K562 (cell line): ENCODE measurements around the gene SARS2. TPM values are rescaled to one million over a fixed set of nuclear protein-coding genes. Genes with fewer than 3 reads are reported as not detected.

Experiments used
- ATAC-seq: fragments of 200-7000 bp; cut with Tn5 transposase; 3 replicates; pipeline ENCODE4 v1.9.1; 2020; ENCODE audit warnings: moderate library complexity
- BruUV-seq: library from RNA; stranded (reverse); fragments of 400-500 nt; replicated peaks from 2 replicates; lab custom pipeline; 2021; lab: Mats Ljungman, UMichigan
- CTCF ChIA-PET: fragments of 300-600 bp; formaldehyde crosslinking; extraction: SDS; loops from one replicate; lab custom pipeline; 2021; ENCODE audit warnings: low intra/inter-chr PET ratio; lab: Yijun Ruan, JAX
- POLR2A ChIA-PET: fragments of 300-600, 350-650 bp; sonication (Branson Sonifier 250); formaldehyde crosslinking; extraction: SDS; loops from one replicate; lab custom pipeline; 2021; ENCODE audit warnings: antibody characterized with exemption, inconsistent platforms; lab: Yijun Ruan, JAX
- DNase-seq, 4 experiments: peaks; one replicate each; pipeline versions ENCODE4 v3.0.0 to v3.0.0-alpha.2; 2011 to 2018; ENCODE audit warnings: low spot score in 3 of 4, mixed read lengths in 3 of 4; ENCODE audit errors: extremely low read depth in 1 of 4
- FAIRE-seq: peaks from 2 replicates; lab custom pipeline; 2011; peaks lifted over from hg19 to GRCh38; lab: Jason Lieb, UNC
- H2AFZ ChIP-seq: 2 replicates; pipeline ENCODE4 v1.6.0; 2011; ENCODE audit warnings: low read depth, low read length, control low read depth, inconsistent platforms
- H3K27ac ChIP-seq: fragments of 200-600 bp; 3 replicates; pipeline ENCODE4 v1.8.0; 2011; ENCODE audit warnings: low read depth, mild to moderate bottlenecking, control low read depth, inconsistent platforms, low read length, moderate library complexity, mixed read lengths; ENCODE audit errors: extremely low read depth
- H3K27me3 ChIP-seq, 2 experiments: fragments of 300-600 bp in 1 of 2; 2 replicates in 1 of 2; 3 replicates in 1 of 2; pipeline versions ENCODE4 v1.6.0 to v1.8.0; 2011; ENCODE audit warnings: inconsistent platforms in 2 of 2, low read length in 2 of 2, mild to moderate bottlenecking in 1 of 2, mixed read lengths in 1 of 2, moderate library complexity in 1 of 2; ENCODE audit not compliant: control insufficient read depth in 2 of 2, insufficient read depth in 2 of 2
- H3K36me3 ChIP-seq: fragments of 300-600 bp; 3 replicates; pipeline ENCODE4 v1.8.0; 2011; ENCODE audit warnings: mild to moderate bottlenecking, low read length, inconsistent platforms; ENCODE audit not compliant: control insufficient read depth, insufficient read depth
- H3K4me1 ChIP-seq, 2 experiments: fragments of 200-600 bp in 1 of 2; replicated peaks in 1 of 2; 2 replicates in 1 of 2; 3 replicates in 1 of 2; pipeline versions ENCODE4 v1.5.1 to v1.8.0; 2011; ENCODE audit warnings: inconsistent platforms in 2 of 2, low read length in 2 of 2, mild to moderate bottlenecking in 1 of 2, mixed read lengths in 1 of 2, moderate library complexity in 1 of 2; ENCODE audit not compliant: control insufficient read depth in 2 of 2, insufficient read depth in 2 of 2
- H3K4me2 ChIP-seq: 2 replicates; pipeline ENCODE4 v1.6.1; 2011; ENCODE audit warnings: low read length, control low read depth, inconsistent platforms, mixed read lengths; ENCODE audit not compliant: insufficient read depth
- H3K4me3 ChIP-seq: fragments of 200-600 bp; sonication (generic), shearing (Covaris generic); 2 replicates; pipeline ENCODE4 v1.5.1; 2016; ENCODE audit warnings: control low read depth, inconsistent platforms
- H3K79me2 ChIP-seq: fragments of 200-600 bp; 3 replicates; pipeline ENCODE4 v1.8.0; 2011; ENCODE audit warnings: low read length, inconsistent platforms; ENCODE audit not compliant: control insufficient read depth, insufficient read depth
- H3K9ac ChIP-seq, 2 experiments: 2 replicates each; pipeline versions ENCODE4 v1.6.0 to v1.6.1; 2011; ENCODE audit warnings: low read depth in 2 of 2, low read length in 2 of 2, control low read depth in 1 of 2, inconsistent platforms in 1 of 2, mild to moderate bottlenecking in 1 of 2, mixed read lengths in 1 of 2; ENCODE audit not compliant: insufficient read depth in 1 of 2
- H3K9me1 ChIP-seq: one replicate; pipeline ENCODE4 v1.6.0; 2011; ENCODE audit warnings: inconsistent platforms, mild to moderate bottlenecking, low read length, moderate library complexity; ENCODE audit not compliant: control insufficient read depth, insufficient read depth
- H3K9me3 ChIP-seq: replicated peaks from 2 replicates; pipeline ENCODE4 v1.5.1; 2011; ENCODE audit warnings: low read depth, low read length, inconsistent platforms; ENCODE audit not compliant: control insufficient read depth, insufficient read depth
- H4K20me1 ChIP-seq: replicated peaks from 2 replicates; pipeline ENCODE4 v1.6.1; 2011; ENCODE audit warnings: low read length, inconsistent platforms, mixed read lengths; ENCODE audit not compliant: control insufficient read depth, insufficient read depth
- ARHGAP35 ChIP-seq: fragments of 450-650 bp; IDR thresholded peaks from 2 replicates; pipeline ENCODE4 v1.6.1; 2018; ENCODE audit not compliant: partially characterized antibody
- CGGBP1 ChIP-seq: fragments of 250-450 bp; sonication (Bioruptor Pico); IDR thresholded peaks from 2 replicates; pipeline ENCODE4 v1.9.0; 2021; ENCODE audit warnings: mild to moderate bottlenecking
- ETV6 ChIP-seq, 3 experiments: fragments of 150-350 bp in 1 of 3; sonication (generic) in 1 of 3; formaldehyde crosslinking in 1 of 3; IDR thresholded peaks; 2 replicates each; pipeline versions ENCODE4 v1.6.1 to v1.8.0; 2014 to 2022; ENCODE audit warnings: borderline replicate concordance in 2 of 3, low read depth in 2 of 3, antibody characterized with exemption in 1 of 3, low read length in 1 of 3, mild to moderate bottlenecking in 1 of 3, missing genetic modification reagents in 1 of 3
- GABPB2 ChIP-seq: fragments of 250-450 bp; sonication (Bioruptor Pico); conservative IDR thresholded peaks from 2 replicates; pipeline ENCODE4 v1.5.1; 2021; ENCODE audit warnings: mild to moderate bottlenecking
- MCM2 ChIP-seq: fragments of 450-650 bp; IDR thresholded peaks from 2 replicates; pipeline ENCODE4 v1.6.1; 2017; ENCODE audit warnings: low read depth, mild to moderate bottlenecking
- MED1 ChIP-seq: sonication (generic); formaldehyde crosslinking; IDR thresholded peaks from 2 replicates; pipeline ENCODE4 v1.8.1; 2023; ENCODE audit warnings: missing genetic modification reagents, borderline replicate concordance
- NFIC ChIP-seq: fragments of 450-650 bp; IDR thresholded peaks from 2 replicates; pipeline ENCODE4 v1.6.1; 2017; ENCODE audit warnings: mild to moderate bottlenecking, inconsistent platforms
- NR1H2 ChIP-seq: sonication (generic); formaldehyde crosslinking; IDR thresholded peaks from 2 replicates; pipeline ENCODE4 v1.4.0; 2020; ENCODE audit warnings: mild to moderate bottlenecking, missing genetic modification reagents
- PCBP1 ChIP-seq: fragments of 200-400 bp; formaldehyde crosslinking; IDR thresholded peaks from 2 replicates; pipeline ENCODE4 v1.6.1; 2018; ENCODE audit warnings: mild to moderate bottlenecking, low read depth, low read length; ENCODE audit not compliant: poor library complexity, severe bottlenecking
- RBM25 ChIP-seq: fragments of 200-400 bp; formaldehyde crosslinking; IDR thresholded peaks from 2 replicates; pipeline ENCODE4 v1.6.1; 2018; ENCODE audit warnings: low read length, low read depth, moderate library complexity; ENCODE audit not compliant: severe bottlenecking
- RFX1 ChIP-seq: fragments of 450-650 bp; IDR thresholded peaks from 2 replicates; pipeline ENCODE4 v1.6.1; 2016; ENCODE audit warnings: mild to moderate bottlenecking, moderate library complexity
- SAFB2 ChIP-seq: fragments of 200-400 bp; formaldehyde crosslinking; IDR thresholded peaks from 2 replicates; pipeline ENCODE4 v1.6.1; 2018; ENCODE audit warnings: borderline replicate concordance, low read length, low read depth, moderate library complexity; ENCODE audit not compliant: severe bottlenecking
- WGBS: fragments of 100-300 bp; shearing (Covaris generic); methylation state at CpG from one replicate; pipeline ENCODE4 v1.1.6; 2016; ENCODE audit warnings: low coverage, mixed read lengths; ENCODE audit not compliant: insufficient coverage; ENCODE audit errors: missing lambda C conversion rate; 5-methylcytosine and 5-hydroxymethylcytosine counted together
- in situ Hi-C: fragments of 300-500 bp; cut with MboI; formaldehyde crosslinking; loops from 4 replicates; pipeline ENCODE4 v1.15.0; 2018; ENCODE audit warnings: inconsistent platforms, mixed read lengths
- intact Hi-C: fragments of 100-400 bp; cut with micrococcal nuclease; formaldehyde crosslinking; loops from 2 replicates; pipeline ENCODE4 v1.14.2; 2022
- polyA plus RNA-seq, 8 experiments: library from polyadenylated mRNA; depleted of rRNA in 4 of 8; stranded (reverse) in 5 of 8; unstranded in 3 of 8; fragments of >200 nt; fragmentation: Nextera tagmentation in 2 of 8; fragmentation: Illumina TruSeq in 1 of 8; extraction: Ambion mirVana in 2 of 8; extraction: Trizol in 1 of 8; gene quantifications; 2 replicates each; pipeline versions ENCODE4 v1.2.1 to v1.2.3, GENCODE V29; 2011 to 2014; ENCODE audit warnings: inconsistent platforms in 1 of 8, missing spikeins in 1 of 8
- total RNA-seq, 7 experiments: library from RNA; depleted of rRNA in 6 of 7; stranded (reverse); fragments of >200 nt in 6 of 7; fragmentation: Illumina TruSeq in 2 of 7; extraction: Trizol in 2 of 7; gene quantifications; 2 replicates each; pipeline versions ENCODE4 v1.2.1 to v1.2.3, GENCODE V29; 2011 to 2021; ENCODE audit warnings: low replicate concordance in 1 of 7

Gene SARS2
- total and polyA plus RNA-seq, 9 of the 15 experiments (the other 6 are each of a cell fraction or from before 2014, with no cell fraction given) = 3.1 to 59.1 (median 31.7) TPM

DNA sequence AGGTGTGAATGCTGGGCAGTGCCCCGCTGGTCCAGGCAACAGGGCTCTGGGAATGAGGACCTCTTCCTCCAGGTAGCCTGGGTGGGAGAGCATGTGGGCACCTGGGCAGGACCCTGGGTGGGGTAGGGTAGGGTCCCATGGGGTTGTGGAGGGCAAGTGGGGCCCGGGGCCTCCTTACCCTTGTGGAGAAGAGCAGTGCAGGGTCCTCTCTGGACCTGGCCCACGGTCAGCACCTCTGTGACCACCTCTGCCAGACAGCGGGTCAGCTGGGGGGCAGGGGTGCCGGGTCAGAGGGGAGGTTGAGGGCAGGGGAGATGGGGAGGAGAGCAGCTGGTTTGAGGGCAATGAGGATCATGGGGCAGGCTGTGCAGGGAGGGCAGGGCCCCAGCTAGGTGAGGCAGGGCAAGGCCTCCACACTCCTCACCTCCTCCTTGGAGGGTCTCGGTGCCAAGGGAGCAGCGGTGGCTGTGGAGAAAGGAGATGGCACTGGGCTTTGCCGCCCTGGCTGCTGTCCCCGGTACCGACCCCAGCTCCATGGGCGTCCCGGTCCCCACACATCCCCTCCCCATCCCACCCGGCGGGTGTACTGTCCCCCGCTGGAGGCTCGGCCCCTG lies 19.1 kb downstream of the SARS2 start:
- CTCF ChIA-PET = no interaction called here
- no peak for ATAC-seq
- no peak for FAIRE-seq

GRCh38 chr19:38910488-38910887 lies 20.1 kb downstream of the SARS2 start:
- Histone ChIP-seq H3K9me3 (no peaks in the 10 kb centered on the region), H3K27ac (no peak overlapping the region), H3K27me3 (no peaks in the 10 kb centered on the region), H3K4me2 (no peak overlapping the region), H2AFZ (no peak overlapping the region), H3K9me1 (no peaks in the 10 kb centered on the region), H3K4me1 (peaks cover 0 to 41% of the 10 kb centered on the region in 2 experiments; a peak in 3 of 5 replicates), H3K79me2 (no peaks in the 10 kb centered on the region), H4K20me1 (no peaks in the 10 kb centered on the region), H3K36me3 (peaks cover 17% of the 10 kb centered on the region; the same call in 1 of the 3 replicates), H3K4me3 (no peak overlapping the region), H3K9ac (peak overlapping the region in 1 of 2 experiments; percentile 35; a peak in 1 of 4 replicates)
- ATAC-seq (no peak), FAIRE-seq (no peak), DNase-seq (no peak)
- no TSS peak for BruUV-seq
- intact Hi-C loops (no loop called here), in situ Hi-C loops (no loop called here)
- ChIA-PET POLR2A (no interaction called here), CTCF (no interaction called here)
- WGBS = 78% methylated on average over 3 of the region's 12 CpGs
- TF ChIP-seq MED1 (CRISPR knock-in tag) (no peak), SAFB2 (no peak), ARHGAP35 (no peak), MCM2 (no peak), ETV6 (IDR thresholded peaks at IDR 0.05; ENCODE audit: borderline replicate concordance in 1 of 2, low read depth in 2 of 2, low read length in 1 of 2) (no peak), ETV6 (CRISPR knock-in tag; IDR thresholded peaks at IDR 0.05; ENCODE audit: borderline replicate concordance) (no peak), RFX1 (no peak), GABPB2 (CRISPR knock-in tag) (no peak), CGGBP1 (CRISPR knock-in tag) (no peak), NFIC (no peak), RBM25 (no peak)

More for the DNA sequence above, 19.1 kb downstream of the SARS2 start:
- H3K4me2 ChIP-seq = no peak overlapping the region
- no peak for DNase-seq
- no peak overlapping the region for H2AFZ ChIP-seq
- peaks cover 0 to 48% of the 10 kb centered on the region in 2 experiments; a peak in 3 of 5 replicates for H3K4me1 ChIP-seq
- BruUV-seq = no TSS peak
- no peaks in the 10 kb centered on the region for H4K20me1 ChIP-seq
- 46% methylated on average over 3 of the region's 16 CpGs for WGBS
- intact Hi-C loops = no loop called here
- H3K9me1 ChIP-seq = no peaks in the 10 kb centered on the region
- POLR2A ChIA-PET = no interaction called here
- no peaks in the 10 kb centered on the region for H3K27me3 ChIP-seq
- no peaks in the 10 kb centered on the region for H3K79me2 ChIP-seq
- peak overlapping the region in 1 of 2 experiments; percentile 68; a peak in 2 of 4 replicates for H3K9ac ChIP-seq
- H3K9me3 ChIP-seq = no peaks in the 10 kb centered on the region
- TF ChIP-seq PCBP1 (peak; percentile 21), NR1H2 (CRISPR knock-in tag) (no peak)
- TF ChIP-seq, all 486 proteins: peak for 1
- Histone ChIP-seq H3K36me3 (peaks cover 11% of the 10 kb centered on the region; the same call in 1 of the 3 replicates), H3K4me3 (no peak overlapping the region), H3K27ac (no peak overlapping the region)
- in situ Hi-C loops = no loop called here
